HepG2 (cell line): ENCODE results near the gene F12.

Experiments used
- ATF1 ChIP-seq: IDR thresholded peaks from 2 replicates; pipeline ENCODE4 v1.6.1; 2016; ENCODE audit warnings: mild to moderate bottlenecking, control low read depth
- CEBPB ChIP-seq: IDR thresholded peaks from 2 replicates; pipeline ENCODE4 v1.6.1; 2011; ENCODE audit warnings: low read depth, low read length, improper control_type of control experiment, borderline replicate concordance
- EZH2 ChIP-seq: conservative IDR thresholded peaks from 2 replicates; pipeline ENCODE4 v1.6.1; 2012; ENCODE audit warnings: mild to moderate bottlenecking, low read depth, low read length, moderate library complexity
- HCFC1 ChIP-seq: fragments of 150-350 bp; IDR thresholded peaks from 2 replicates; pipeline ENCODE4 v1.6.1; 2014; ENCODE audit warnings: low read depth, low read length
- MYC ChIP-seq: sonication (generic); formaldehyde crosslinking; IDR thresholded peaks from 2 replicates; pipeline ENCODE4 v1.9.0; 2021; ENCODE audit warnings: missing genetic modification reagents, borderline replicate concordance
- POLR2A ChIP-seq, 2 experiments: IDR thresholded peaks; 2 replicates each; pipeline ENCODE4 v1.6.1; 2011; ENCODE audit warnings: low read depth in 2 of 2, low read length in 2 of 2, mild to moderate bottlenecking in 1 of 2, moderate library complexity in 1 of 2; ENCODE audit not compliant: insufficient read depth in 1 of 2
- POLR2AphosphoS5 ChIP-seq: IDR thresholded peaks from 2 replicates; pipeline ENCODE4 v1.6.1; 2012; ENCODE audit warnings: low read depth, low read length
- SRF ChIP-seq: IDR thresholded peaks from 2 replicates; pipeline ENCODE4 v1.6.1; 2011; ENCODE audit warnings: mild to moderate bottlenecking, low read depth, low read length, moderate library complexity
- TF ChIP-seq, protein P1 (sequence below): sonication (generic); formaldehyde crosslinking; IDR thresholded peaks from 2 replicates; pipeline ENCODE4 v1.9.0; 2021; ENCODE audit warnings: missing genetic modification reagents, borderline replicate concordance
- TF ChIP-seq, protein P2 (sequence below): sonication (generic); formaldehyde crosslinking; IDR thresholded peaks from 2 replicates; pipeline ENCODE4 v1.8.1; 2022; ENCODE audit warnings: mild to moderate bottlenecking, missing genetic modification reagents
- TF ChIP-seq, protein P3 (sequence below): sonication (generic); formaldehyde crosslinking; IDR thresholded peaks from 2 replicates; pipeline ENCODE4 v1.4.0; 2020; ENCODE audit warnings: missing genetic modification reagents
- TF ChIP-seq, protein P4 (sequence below): sonication (generic); formaldehyde crosslinking; IDR thresholded peaks from 2 replicates; pipeline ENCODE4 v1.5.0; 2020; ENCODE audit warnings: mild to moderate bottlenecking, missing genetic modification reagents, moderate library complexity

DNA sequence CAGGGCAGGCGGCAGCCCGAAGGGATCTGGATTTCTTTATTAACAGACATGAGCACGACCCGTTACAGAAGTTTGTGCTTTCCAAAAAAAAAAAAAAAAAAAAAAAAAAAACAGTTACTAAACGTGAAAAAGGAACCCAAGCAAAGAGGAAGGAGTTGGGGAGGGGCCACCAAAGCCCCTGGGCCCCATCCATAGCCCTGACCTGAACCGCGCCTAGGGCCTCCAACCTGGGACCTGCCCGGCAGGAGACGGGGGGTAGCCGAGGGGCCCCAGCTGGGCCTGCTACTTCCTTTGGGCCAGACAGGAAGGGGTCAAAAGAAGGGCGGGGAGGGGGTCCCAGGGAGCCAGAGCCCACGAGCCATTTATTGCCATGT is 47.2 kb upstream of the F12 start:
- TF ChIP-seq, protein P1, sequence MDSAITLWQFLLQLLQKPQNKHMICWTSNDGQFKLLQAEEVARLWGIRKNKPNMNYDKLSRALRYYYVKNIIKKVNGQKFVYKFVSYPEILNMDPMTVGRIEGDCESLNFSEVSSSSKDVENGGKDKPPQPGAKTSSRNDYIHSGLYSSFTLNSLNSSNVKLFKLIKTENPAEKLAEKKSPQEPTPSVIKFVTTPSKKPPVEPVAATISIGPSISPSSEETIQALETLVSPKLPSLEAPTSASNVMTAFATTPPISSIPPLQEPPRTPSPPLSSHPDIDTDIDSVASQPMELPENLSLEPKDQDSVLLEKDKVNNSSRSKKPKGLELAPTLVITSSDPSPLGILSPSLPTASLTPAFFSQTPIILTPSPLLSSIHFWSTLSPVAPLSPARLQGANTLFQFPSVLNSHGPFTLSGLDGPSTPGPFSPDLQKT (CRISPR knock-in tag) = no peak
- no peak for TF ChIP-seq MYC (CRISPR knock-in tag)
- no peak for TF ChIP-seq HCFC1
- no peak for TF ChIP-seq EZH2
- TF ChIP-seq, protein P2, sequence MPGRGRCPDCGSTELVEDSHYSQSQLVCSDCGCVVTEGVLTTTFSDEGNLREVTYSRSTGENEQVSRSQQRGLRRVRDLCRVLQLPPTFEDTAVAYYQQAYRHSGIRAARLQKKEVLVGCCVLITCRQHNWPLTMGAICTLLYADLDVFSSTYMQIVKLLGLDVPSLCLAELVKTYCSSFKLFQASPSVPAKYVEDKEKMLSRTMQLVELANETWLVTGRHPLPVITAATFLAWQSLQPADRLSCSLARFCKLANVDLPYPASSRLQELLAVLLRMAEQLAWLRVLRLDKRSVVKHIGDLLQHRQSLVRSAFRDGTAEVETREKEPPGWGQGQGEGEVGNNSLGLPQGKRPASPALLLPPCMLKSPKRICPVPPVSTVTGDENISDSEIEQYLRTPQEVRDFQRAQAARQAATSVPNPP (CRISPR knock-in tag) = no peak
- no peak for TF ChIP-seq POLR2AphosphoS5
- TF ChIP-seq, protein P3, sequence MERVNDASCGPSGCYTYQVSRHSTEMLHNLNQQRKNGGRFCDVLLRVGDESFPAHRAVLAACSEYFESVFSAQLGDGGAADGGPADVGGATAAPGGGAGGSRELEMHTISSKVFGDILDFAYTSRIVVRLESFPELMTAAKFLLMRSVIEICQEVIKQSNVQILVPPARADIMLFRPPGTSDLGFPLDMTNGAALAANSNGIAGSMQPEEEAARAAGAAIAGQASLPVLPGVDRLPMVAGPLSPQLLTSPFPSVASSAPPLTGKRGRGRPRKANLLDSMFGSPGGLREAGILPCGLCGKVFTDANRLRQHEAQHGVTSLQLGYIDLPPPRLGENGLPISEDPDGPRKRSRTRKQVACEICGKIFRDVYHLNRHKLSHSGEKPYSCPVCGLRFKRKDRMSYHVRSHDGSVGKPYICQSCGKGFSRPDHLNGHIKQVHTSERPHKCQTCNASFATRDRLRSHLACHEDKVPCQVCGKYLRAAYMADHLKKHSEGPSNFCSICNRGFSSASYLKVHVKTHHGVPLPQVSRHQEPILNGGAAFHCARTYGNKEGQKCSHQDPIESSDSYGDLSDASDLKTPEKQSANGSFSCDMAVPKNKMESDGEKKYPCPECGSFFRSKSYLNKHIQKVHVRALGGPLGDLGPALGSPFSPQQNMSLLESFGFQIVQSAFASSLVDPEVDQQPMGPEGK (CRISPR knock-in tag) = no peak
- no peak for TF ChIP-seq POLR2A (IDR thresholded peaks at IDR 0.05; ENCODE audit: insufficient read depth in 1 of 2, low read depth in 2 of 2, low read length in 2 of 2)
- no peak for TF ChIP-seq ATF1 (CRISPR knock-in tag)
- no peak for TF ChIP-seq SRF
- TF ChIP-seq, protein P4, sequence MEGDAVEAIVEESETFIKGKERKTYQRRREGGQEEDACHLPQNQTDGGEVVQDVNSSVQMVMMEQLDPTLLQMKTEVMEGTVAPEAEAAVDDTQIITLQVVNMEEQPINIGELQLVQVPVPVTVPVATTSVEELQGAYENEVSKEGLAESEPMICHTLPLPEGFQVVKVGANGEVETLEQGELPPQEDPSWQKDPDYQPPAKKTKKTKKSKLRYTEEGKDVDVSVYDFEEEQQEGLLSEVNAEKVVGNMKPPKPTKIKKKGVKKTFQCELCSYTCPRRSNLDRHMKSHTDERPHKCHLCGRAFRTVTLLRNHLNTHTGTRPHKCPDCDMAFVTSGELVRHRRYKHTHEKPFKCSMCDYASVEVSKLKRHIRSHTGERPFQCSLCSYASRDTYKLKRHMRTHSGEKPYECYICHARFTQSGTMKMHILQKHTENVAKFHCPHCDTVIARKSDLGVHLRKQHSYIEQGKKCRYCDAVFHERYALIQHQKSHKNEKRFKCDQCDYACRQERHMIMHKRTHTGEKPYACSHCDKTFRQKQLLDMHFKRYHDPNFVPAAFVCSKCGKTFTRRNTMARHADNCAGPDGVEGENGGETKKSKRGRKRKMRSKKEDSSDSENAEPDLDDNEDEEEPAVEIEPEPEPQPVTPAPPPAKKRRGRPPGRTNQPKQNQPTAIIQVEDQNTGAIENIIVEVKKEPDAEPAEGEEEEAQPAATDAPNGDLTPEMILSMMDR (CRISPR knock-in tag) = no peak
- no peak for TF ChIP-seq CEBPB
